HepG2 (cell line): ENCODE data around the gene TERC. TPM values are rescaled to one million over a fixed set of nuclear protein-coding genes. Genes with fewer than 3 reads are reported as not detected.

Source experiments
- ATF7-NPFF ChIP-seq: sonication (generic); formaldehyde crosslinking; IDR thresholded peaks from 2 replicates; pipeline ENCODE4 v1.8.1; 2023; ENCODE audit warnings: mild to moderate bottlenecking, low read depth, missing genetic modification reagents, moderate library complexity
- GABPB1 ChIP-seq: IDR thresholded peaks from 2 replicates; pipeline ENCODE4 v1.6.1; 2016; ENCODE audit warnings: mild to moderate bottlenecking, missing genetic modification reagents, moderate library complexity, missing compliant biosample characterization
- JUNB ChIP-seq: sonication (generic); formaldehyde crosslinking; IDR thresholded peaks from 2 replicates; pipeline ENCODE4 v1.8.0; 2022; ENCODE audit warnings: missing genetic modification reagents, mild to moderate bottlenecking, borderline replicate concordance
- RXRB ChIP-seq: IDR thresholded peaks from 2 replicates; pipeline ENCODE4 v1.6.1; 2016; ENCODE audit warnings: borderline replicate concordance, missing genetic modification reagents, missing compliant biosample characterization
- XRCC5 ChIP-seq: fragments of 200-400 bp; formaldehyde crosslinking; optimal IDR thresholded peaks from 2 replicates; pipeline ENCODE3; 2017; ENCODE audit warnings: mild to moderate bottlenecking, low read length
- ZBTB42 ChIP-seq: sonication (generic); formaldehyde crosslinking; IDR thresholded peaks from 2 replicates; pipeline ENCODE4 v1.5.0; 2020; ENCODE audit warnings: mild to moderate bottlenecking, missing genetic modification reagents
- ZNF180 ChIP-seq: sonication (generic); formaldehyde crosslinking; IDR thresholded peaks from 2 replicates; pipeline ENCODE4 v1.4.0; 2020; ENCODE audit warnings: low read depth, missing genetic modification reagents, borderline replicate concordance
- polyA plus RNA-seq, 8 experiments: library from polyadenylated mRNA; depleted of rRNA in 3 of 8; stranded (reverse) in 7 of 8; unstranded in 1 of 8; fragments of >200 nt; fragmentation: Illumina TruSeq in 4 of 8; extraction: Trizol in 4 of 8; gene quantifications; 2 replicates each; pipeline versions ENCODE4 v1.2.1 to v1.2.3, GENCODE V29; 2011 to 2016; ENCODE audit warnings: low read depth in 4 of 8, missing spikeins in 1 of 8, mixed read lengths in 1 of 8; ENCODE audit not compliant: insufficient read depth in 1 of 8
- total RNA-seq, 5 experiments: library from RNA; depleted of rRNA; stranded (reverse); fragments of >200 nt; fragmentation: Illumina TruSeq; extraction: Trizol; gene quantifications; 2 replicates each; pipeline ENCODE4 v1.2.3, GENCODE V29; 2016; ENCODE audit warnings: low read depth in 1 of 5
- TF ChIP-seq, protein P1 (sequence below): sonication (generic); formaldehyde crosslinking; IDR thresholded peaks from 2 replicates; pipeline ENCODE4 v1.8.0; 2022; ENCODE audit warnings: mild to moderate bottlenecking, missing genetic modification reagents
- TF ChIP-seq, protein P2 (sequence below): sonication (generic); formaldehyde crosslinking; IDR thresholded peaks from 2 replicates; pipeline ENCODE4 v1.4.0; 2020; ENCODE audit warnings: missing genetic modification reagents
- TF ChIP-seq, protein P3 (sequence below): sonication (generic); formaldehyde crosslinking; IDR thresholded peaks from 2 replicates; pipeline ENCODE4 v1.8.0; 2022; ENCODE audit warnings: mild to moderate bottlenecking, missing genetic modification reagents; ENCODE audit not compliant: insufficient replicate concordance
- TF ChIP-seq, protein P4 (sequence below): sonication (generic); formaldehyde crosslinking; IDR thresholded peaks from 2 replicates; pipeline ENCODE4 v1.4.0; 2020; ENCODE audit warnings: missing genetic modification reagents, borderline replicate concordance
- TF ChIP-seq, protein P5 (sequence below): sonication (generic); formaldehyde crosslinking; IDR thresholded peaks from 2 replicates; pipeline ENCODE4 v1.5.0; 2020; ENCODE audit warnings: mild to moderate bottlenecking, missing genetic modification reagents, borderline replicate concordance

The TERC gene
- total and polyA plus RNA-seq, 2 of the 13 experiments (the other 11 are each of a cell fraction or from before 2014, with no cell fraction given): 1.3 to 74.6 TPM

DNA sequence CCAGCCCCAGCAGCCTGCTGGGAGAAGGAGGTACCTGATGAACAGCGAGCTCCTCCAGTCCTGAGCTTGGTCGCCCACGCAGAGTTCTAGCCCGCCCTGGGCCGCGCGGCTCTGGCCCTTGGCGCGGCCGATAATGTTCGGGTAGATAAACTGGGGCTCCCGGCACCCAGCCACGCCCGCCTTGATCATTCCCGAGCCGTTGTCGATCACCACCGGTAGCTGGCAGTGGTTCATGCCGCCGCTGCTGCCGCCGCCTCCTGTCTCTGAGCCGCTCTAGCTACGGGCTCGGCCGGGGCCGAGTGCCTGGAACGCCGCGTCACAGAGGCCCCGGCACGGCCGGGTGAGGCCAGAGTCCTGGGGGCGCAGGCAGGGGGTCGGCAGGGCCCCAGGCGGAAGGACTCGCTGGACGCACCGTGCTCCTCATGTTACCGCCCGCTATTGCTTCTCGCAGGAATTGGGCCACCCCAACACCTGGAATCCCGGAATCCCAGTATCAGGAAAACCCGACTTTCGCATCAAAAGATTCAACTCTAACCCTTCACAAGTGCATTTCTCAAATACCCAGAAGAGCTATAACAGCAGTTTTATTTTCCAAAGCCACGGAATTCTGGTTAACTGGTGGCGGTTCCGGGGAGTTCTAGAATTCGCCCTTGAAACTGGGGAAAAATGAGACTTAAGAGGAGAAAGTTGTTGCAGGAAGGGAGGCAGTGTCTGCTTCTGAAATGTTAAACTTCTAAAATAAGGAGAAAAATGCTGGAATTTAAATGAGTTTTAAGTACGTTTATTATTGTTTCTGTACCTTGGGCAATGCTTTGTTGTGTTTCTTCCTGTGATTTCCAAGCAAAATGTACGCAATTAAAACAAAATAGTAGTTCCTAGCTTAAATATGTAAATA lies 4.7 kb upstream of the TERC start, which contains the start of gene ACTRT3 (continued):
- TF ChIP-seq, protein P1, sequence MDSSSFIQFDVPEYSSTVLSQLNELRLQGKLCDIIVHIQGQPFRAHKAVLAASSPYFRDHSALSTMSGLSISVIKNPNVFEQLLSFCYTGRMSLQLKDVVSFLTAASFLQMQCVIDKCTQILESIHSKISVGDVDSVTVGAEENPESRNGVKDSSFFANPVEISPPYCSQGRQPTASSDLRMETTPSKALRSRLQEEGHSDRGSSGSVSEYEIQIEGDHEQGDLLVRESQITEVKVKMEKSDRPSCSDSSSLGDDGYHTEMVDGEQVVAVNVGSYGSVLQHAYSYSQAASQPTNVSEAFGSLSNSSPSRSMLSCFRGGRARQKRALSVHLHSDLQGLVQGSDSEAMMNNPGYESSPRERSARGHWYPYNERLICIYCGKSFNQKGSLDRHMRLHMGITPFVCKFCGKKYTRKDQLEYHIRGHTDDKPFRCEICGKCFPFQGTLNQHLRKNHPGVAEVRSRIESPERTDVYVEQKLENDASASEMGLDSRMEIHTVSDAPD (CRISPR knock-in tag): no peak
- TF ChIP-seq ZNF180 (CRISPR knock-in tag): no peak
- TF ChIP-seq JUNB (CRISPR knock-in tag): no peak
- TF ChIP-seq ATF7-NPFF (CRISPR knock-in tag): no peak
- TF ChIP-seq, protein P2, sequence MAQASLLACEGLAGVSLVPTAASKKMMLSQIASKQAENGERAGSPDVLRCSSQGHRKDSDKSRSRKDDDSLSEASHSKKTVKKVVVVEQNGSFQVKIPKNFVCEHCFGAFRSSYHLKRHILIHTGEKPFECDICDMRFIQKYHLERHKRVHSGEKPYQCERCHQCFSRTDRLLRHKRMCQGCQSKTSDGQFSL: 0 out of 2 replicates have a peak, but pooled peaks have one; percentile 25
- TF ChIP-seq, protein P3, sequence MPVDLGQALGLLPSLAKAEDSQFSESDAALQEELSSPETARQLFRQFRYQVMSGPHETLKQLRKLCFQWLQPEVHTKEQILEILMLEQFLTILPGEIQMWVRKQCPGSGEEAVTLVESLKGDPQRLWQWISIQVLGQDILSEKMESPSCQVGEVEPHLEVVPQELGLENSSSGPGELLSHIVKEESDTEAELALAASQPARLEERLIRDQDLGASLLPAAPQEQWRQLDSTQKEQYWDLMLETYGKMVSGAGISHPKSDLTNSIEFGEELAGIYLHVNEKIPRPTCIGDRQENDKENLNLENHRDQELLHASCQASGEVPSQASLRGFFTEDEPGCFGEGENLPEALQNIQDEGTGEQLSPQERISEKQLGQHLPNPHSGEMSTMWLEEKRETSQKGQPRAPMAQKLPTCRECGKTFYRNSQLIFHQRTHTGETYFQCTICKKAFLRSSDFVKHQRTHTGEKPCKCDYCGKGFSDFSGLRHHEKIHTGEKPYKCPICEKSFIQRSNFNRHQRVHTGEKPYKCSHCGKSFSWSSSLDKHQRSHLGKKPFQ: no peak
- peak; percentile 76; the same call in 1 of the 2 replicates for TF ChIP-seq GABPB1 (CRISPR knock-in tag)
- TF ChIP-seq ZBTB42 (CRISPR knock-in tag): no peak
- TF ChIP-seq, protein P4, sequence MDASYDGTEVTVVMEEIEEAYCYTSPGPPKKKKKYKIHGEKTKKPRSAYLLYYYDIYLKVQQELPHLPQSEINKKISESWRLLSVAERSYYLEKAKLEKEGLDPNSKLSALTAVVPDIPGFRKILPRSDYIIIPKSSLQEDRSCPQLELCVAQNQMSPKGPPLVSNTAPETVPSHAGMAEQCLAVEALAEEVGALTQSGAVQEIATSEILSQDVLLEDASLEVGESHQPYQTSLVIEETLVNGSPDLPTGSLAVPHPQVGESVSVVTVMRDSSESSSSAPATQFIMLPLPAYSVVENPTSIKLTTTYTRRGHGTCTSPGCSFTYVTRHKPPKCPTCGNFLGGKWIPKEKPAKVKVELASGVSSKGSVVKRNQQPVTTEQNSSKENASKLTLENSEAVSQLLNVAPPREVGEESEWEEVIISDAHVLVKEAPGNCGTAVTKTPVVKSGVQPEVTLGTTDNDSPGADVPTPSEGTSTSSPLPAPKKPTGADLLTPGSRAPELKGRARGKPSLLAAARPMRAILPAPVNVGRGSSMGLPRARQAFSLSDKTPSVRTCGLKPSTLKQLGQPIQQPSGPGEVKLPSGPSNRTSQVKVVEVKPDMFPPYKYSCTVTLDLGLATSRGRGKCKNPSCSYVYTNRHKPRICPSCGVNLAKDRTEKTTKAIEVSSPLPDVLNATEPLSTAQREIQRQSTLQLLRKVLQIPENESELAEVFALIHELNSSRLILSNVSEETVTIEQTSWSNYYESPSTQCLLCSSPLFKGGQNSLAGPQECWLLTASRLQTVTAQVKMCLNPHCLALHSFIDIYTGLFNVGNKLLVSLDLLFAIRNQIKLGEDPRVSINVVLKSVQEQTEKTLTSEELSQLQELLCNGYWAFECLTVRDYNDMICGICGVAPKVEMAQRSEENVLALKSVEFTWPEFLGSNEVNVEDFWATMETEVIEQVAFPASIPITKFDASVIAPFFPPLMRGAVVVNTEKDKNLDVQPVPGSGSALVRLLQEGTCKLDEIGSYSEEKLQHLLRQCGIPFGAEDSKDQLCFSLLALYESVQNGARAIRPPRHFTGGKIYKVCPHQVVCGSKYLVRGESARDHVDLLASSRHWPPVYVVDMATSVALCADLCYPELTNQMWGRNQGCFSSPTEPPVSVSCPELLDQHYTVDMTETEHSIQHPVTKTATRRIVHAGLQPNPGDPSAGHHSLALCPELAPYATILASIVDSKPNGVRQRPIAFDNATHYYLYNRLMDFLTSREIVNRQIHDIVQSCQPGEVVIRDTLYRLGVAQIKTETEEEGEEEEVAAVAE: no peak
- TF ChIP-seq, protein P5, sequence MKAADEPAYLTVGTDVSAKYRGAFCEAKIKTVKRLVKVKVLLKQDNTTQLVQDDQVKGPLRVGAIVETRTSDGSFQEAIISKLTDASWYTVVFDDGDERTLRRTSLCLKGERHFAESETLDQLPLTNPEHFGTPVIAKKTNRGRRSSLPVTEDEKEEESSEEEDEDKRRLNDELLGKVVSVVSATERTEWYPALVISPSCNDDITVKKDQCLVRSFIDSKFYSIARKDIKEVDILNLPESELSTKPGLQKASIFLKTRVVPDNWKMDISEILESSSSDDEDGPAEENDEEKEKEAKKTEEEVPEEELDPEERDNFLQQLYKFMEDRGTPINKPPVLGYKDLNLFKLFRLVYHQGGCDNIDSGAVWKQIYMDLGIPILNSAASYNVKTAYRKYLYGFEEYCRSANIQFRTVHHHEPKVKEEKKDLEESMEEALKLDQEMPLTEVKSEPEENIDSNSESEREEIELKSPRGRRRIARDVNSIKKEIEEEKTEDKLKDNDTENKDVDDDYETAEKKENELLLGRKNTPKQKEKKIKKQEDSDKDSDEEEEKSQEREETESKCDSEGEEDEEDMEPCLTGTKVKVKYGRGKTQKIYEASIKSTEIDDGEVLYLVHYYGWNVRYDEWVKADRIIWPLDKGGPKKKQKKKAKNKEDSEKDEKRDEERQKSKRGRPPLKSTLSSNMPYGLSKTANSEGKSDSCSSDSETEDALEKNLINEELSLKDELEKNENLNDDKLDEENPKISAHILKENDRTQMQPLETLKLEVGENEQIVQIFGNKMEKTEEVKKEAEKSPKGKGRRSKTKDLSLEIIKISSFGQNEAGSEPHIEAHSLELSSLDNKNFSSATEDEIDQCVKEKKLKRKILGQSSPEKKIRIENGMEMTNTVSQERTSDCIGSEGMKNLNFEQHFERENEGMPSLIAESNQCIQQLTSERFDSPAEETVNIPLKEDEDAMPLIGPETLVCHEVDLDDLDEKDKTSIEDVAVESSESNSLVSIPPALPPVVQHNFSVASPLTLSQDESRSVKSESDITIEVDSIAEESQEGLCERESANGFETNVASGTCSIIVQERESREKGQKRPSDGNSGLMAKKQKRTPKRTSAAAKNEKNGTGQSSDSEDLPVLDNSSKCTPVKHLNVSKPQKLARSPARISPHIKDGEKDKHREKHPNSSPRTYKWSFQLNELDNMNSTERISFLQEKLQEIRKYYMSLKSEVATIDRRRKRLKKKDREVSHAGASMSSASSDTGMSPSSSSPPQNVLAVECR (CRISPR knock-in tag): peak; percentile 54; the same call in 1 of the 2 replicates
- TF ChIP-seq RXRB: no peak
- TF ChIP-seq XRCC5: no peak
